Fibroblast of skin of right quadriceps (primary cell): ENCODE data around the gene LILRA5.
A peak's percentile ranks its signal among the peaks of the same experiment; 100 is the strongest.
"Not testable (repeated sequence)": the region's sequence is repeated elsewhere in the genome, so short reads cannot be mapped to it uniquely, and the experiment has no call there.

Source experiments
- DNase-seq: peaks from one replicate; pipeline ENCODE4 v3.0.0-alpha.2; 2013

LILRA5 gene

DNA sequence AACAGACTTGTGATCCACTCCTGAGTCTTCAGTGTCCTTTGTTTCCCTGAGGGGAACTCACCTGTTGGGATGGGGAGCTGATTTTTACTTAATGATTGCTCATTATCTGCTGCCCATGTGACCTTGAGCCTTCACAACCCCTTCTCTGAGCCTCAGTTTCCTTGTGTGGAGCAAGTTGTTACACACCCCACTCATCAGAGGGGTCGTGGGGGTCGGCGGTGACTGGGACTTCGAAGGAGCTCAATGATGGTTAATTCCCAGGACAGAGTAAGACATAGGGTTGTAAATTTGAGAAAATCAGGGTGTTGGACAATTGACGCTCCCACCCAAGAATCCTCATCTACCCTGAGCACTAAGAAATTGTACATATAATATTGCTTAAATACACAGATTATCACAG is 13.5 kb downstream of the LILRA5 start:
- DNase-seq: no peak

DNA sequence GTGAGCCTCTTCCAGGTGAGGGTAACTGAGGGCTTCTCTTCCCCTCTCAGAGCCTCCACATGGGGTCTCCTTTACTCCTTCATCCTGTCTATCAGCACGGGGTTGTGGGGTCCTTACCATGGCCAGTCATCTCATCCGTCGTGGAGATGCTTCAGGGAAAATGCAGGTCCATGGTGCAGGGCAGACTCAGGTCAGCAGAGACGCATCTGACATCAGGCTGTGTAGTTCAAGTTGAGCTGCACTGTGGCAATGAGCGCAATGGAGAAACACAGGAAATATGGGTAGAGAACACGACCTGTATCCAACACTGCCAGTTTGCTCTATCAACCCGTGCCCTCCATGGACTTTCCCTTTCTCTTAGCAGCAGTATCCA is 13.9 kb downstream of the LILRA5 start:
- DNase-seq: no peak

DNA sequence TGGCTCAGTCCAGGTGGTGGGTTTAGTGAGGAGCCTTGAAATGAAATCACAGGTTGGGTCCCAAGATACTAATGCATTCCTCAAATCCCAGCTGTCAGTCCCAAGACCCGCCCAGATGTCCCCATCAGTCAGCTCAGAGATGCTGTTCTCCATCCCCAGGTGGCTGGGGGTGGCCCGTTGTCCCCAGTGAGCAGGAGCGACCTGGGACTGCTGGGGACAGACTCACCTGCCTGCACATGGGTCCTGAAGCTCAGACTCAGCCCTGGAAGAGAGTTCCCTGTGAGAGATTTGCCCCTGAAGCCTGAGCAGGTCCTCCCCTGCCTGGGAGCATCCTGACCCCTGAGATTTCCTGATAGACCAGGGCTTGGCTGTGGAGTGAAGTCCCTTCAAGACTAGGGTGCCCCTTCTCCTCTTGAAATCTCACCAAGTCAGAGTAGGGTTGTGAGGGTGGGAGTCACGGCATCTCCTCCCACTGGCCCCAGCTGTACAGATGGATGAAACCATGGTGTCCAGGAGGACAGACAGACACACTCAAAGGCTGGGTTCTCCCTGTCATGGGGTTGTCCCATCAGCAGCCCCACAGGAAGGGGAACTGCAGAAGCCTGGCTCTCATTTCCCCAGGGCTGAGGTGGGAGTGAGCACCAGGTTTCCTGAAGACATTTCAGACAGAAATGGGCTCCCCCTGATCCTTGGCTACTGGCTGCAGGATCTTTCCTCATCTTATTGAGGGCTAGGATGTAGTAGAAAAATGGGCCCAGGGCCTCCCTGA is 14.4 kb downstream of the LILRA5 start:
- DNase-seq: no peak

DNA sequence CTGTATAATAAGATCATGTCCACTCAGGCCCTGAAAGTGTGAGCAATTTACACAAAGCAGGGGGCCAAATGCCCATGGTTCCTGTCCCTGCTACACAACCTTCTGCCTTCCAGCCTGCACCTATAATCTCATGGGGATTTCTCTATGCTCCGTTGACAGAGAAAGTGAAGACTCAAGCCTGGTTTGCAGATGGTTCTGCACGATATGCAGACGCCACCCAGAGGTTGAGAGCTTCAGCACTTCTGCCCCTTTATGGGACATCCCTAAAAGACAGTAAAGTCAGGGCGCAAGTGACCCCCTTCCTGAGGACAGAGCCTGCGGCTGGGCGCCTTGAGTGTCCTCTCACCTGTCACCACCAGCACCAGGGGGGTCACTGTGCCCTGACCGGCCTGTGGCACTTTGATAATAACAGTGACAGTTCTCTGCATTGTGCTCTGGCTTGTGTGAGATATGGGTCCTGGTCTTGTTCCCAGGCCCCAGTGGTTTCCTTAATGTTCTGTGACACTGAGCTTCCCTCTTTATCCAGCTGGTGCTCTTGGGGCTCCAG is 15.1 kb downstream of the LILRA5 start:
- DNase-seq: no peak

DNA sequence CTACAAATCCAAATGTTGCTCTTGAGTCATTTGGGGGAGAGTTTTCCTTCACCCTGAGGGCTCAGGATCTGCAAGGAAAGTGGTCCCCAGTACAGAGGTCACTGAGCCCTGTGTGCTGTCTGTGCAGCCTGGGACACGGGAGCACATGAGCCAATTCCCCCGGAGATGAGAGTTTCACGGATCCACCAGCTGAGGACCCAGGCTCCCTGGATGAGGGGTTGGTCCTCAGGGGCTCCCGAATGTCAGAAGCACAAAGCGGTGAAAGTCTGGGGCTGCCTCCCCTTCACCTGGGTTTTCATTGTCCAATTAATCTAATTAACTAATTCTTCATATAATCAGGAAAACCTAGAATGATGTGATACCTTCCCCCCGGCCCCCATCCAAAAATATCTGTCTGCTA is 18.4 kb downstream of the LILRA5 start:
- no peak for DNase-seq

DNA sequence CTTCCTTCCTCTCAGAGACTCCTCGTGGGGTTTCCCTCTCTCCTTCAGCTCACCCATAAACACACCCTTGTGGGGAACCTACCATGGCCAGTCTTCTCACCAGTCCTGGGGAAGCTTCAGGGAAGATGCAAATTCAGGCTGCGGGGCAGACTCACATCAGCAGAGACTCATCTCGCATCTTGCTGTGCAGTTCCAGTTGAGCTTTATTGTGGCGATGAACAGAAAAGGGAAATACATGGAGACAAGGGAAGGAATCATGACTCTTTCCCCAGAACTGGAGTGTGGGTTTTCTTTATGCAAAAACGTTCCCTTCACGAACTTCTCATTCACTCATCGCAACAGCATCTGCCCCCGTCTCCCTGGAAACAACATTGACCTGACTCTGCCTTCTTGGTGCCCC is 23.8 kb downstream of the LILRA5 start:
- not testable (repeated sequence) for DNase-seq

DNA sequence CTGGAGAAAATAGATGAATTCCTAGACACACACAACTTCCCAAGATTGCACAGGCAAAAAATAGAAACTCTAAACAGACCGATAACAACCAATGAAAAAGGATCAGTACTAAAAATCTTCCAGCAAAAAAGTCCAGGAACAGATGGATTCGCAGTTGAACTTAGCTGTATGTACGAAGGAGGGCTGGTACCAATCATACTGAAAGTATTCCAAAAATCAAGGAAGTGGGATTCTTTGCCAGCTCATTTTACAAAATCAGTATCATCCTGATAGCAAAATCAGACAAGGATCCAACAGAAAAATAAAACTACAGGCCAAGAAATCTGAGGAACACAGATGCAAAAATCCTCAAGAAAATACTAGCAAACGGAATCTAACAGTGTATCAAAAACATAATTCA is 25.5 kb downstream of the LILRA5 start:
- DNase-seq: peak; percentile 78

DNA sequence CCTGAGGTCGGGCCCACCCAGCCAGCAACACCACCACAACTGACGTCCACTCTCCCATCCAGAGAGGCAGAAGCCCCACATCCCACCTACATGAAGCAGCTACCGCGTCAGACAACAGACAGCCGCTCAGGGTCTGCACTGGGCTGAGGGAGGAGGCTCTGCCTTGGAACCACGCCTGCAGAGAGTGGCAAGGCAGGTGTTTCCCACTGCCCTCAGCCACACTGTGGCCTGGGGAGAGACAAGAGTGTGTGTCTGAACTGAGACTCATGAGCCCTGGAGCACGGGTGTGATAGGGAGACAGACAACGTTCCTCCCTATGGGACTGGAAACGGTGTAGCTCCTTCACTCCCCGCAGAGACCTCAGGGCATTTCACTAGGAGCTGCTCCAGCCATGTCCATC is 26.7 kb downstream of the LILRA5 start:
- not testable (repeated sequence) for DNase-seq

DNA sequence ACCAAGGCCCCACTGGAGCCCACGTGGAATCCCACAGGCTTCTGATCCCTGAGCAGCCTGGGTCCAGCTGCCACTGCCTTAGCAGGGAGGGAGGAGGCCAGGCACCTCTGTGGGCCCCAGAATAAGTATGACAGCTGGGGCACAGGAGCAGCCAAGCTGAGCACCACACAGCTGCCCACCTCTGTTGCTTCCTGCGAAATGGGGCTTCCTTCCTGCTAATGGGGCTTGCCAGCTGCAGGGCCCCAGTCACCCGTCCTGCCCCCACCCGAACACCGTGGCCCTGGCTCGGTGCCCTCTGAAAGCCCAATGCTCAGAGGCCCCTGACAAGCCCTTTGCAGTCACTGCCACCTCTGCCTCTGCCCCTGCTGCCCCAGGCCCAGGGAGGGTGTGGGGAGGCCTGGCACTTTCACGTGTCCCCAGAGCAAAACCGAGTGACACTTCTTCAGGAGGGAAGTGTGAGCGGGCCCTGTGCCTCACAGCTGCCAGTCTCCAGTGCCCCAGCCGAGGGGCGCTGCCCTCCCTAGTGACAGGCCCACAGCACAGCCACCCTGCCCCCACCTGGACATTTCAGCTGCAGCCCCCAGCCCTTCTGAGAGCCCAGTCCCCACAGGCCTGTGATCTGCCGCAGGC is 27.4 kb downstream of the LILRA5 start:
- not testable (repeated sequence) for DNase-seq

DNA sequence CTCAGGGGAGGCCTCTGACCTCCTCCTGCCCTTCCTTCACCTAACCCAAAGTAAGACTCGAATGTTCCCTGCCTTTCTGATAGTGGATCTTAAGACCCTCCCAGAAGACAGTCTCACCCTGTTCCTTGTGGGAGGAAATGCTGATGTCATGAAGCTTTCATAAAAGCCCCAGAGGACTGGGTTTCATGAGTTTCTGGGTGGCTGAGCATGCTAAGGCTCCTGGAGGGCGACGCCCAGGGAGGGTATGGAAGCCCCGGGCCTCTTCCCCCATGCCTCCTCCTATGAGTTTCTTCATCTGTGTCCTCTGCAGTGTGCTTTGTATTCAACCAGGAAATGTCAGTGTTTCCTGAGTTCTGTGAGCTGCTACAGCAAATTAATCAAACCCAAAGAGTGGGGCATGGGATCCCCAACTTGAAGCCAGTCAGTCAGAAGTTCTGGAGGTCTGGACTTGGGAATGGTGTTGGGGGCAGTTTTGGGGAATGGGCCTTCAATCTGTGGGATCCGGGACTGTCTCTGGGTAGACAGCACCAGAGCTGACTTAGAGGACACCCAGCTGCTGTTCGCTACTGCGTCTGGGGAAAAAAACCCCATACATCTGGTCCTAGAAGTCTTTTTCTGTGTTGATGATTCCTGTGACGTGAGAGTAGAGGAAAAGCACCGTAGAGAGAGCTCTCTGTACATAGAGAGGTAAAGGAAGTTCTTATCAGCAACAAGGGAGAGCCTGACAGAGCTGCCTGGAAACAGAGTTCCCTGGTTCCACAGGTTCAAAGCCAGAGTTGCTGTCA is 30.1 kb downstream of the LILRA5 start:
- no peak for DNase-seq

DNA sequence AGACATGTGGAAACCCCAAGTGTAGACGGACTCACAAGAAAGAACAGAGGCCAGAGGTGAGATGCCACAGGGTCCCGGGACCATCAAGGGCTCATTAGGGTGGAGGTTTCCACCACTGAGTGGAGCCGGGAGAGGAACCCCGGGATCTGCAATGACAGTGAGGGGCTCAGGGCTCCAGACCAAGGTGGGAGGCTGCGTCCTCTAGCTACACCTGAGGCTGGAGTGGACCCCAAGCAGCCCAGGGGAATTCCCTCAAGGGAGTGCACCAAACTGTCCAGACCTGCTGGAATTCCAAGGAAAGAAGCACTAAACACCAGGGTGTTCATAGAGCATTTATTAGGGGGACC is 31.3 kb downstream of the LILRA5 start:
- DNase-seq: not testable (repeated sequence)

DNA sequence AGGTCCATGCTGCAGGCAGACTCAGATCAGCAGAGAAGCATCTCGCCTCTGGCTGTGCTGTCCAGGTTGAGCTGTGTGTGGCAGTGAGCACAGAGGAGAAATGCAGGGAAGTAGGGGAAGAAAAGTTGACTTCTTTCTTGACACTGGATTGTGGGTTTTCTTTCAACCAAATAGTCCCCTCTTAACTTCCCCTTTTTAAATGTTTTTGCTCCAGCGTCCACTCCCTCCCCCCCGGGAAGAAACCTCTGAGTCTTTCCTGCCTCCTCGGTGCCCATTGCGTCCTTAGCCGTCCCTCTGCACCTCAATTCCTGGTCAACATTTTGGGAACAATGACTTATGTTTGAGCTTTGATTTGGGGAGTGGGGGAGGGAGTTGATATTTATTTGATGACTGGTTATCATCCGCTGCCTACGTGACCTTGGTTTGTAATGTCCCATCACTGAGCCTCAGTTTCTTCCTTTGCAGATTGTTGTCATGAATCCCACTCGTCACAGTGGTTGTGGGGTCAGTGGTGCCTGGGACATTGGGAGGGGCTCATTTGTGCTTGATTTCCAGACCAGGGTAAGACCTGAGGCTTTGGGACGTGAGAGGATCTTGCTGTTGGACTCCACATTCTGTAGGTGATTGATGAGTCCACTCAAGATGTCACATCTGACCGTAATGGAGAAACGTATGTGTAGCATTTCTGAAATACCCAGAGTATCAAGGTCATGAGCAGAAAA is 31.8 kb downstream of the LILRA5 start, which contains the start of gene LILRB2:
TSS of gene LILRB2 (minus strand) at position 104 of the 722 bp plus-strand sequence. CDS start 614 bp downstream, outside the sequence.
- DNase-seq: no peak

DNA sequence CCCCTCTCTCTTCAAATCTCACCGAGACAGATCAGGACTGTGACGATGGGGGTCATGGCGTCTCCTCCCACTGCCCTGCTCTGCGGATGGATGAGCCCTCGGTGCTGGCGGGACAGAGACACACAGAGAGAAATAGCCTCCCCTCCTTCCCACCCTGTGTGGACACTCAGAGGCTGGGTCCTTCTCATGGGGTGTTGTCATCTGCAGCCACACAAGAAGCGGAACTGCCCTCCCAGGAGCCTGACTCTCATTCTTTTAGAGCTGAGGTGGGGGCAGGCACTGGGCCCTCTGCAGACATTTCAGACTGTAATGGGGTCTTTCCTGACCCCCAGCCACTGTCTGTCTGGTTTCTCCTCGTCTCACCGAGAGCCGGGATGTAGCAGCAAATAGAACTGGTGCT is 32.5 kb downstream of the LILRA5 start:
- DNase-seq: not testable (repeated sequence)

DNA sequence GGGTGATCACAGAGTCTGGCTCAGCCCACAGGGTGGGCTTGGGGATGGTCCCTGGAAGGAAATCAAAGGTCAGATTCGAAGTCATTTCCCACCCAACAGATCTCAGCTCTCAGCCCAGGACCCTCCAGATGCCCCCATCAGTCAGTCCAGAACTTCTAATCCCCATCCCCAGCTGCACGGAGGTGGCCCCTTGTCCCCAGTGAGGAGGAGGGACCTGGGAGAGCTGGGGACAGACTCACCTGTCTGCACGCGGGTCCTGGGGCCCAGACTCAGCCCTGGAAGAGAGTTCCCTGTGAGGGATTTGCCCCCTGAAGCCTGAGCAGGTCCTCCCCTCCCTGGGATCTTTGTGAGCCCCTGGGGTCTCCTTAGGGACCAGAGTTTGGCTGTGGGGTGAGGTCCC is 32.9 kb downstream of the LILRA5 start:
- not testable (repeated sequence) for DNase-seq

DNA sequence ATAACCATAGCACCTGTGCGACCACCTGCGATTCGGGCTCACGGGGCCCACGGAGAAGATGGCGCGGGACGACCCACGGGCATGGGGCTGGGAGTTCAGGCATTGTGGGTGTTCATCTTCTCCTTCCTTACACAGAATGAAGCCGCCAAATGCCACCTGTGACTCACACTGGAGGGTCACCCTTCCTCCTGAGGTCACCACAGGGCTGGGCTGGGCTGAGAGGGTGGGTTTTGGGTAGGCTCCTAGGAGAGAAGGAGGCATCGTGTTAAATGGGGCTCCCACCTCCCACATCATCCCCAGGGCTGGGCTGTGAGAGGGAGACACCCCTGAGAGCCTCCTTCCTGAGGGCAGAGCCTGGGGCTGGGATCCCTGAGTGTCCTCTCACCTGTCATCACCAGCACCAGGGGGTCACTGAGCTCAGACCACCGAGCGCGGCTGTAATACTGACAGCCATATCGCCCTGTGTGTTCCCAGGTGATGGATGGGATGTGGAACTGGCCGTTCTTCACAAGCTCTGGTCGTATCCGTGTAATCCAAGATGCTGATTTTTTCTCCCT is 33.5 kb downstream of the LILRA5 start:
- DNase-seq: no peak

DNA sequence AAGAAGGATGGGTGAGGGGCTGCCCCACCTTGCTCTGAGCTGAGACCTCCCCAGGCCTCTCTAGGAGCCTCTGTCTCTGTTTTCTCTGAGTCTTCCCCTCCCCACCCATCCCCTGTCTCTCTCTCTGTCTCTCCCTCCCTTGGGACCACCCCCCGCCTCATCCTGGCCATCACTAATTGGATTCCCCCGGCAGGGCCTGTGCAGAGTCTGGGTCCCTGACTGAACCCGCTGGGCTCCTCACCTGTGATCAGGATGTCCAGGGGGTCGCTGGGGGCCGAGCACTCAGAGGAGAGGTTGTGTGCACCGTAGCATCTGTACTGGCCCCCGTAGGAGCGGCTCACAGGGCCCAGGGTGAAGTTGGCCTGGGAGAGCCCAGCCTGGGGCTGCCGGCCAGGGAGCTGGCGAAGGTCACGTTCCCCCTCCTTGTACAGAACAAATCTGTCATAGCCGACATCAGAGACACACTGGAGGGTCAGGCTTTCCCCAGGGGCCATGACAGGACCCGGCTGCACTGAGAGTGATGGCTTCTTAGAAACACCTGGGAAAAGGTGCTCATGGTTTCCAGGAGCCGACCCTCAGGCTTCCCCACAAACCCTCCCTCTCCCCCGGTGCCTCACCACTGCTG is 34.3 kb downstream of the LILRA5 start:
- DNase-seq: not testable (repeated sequence)

DNA sequence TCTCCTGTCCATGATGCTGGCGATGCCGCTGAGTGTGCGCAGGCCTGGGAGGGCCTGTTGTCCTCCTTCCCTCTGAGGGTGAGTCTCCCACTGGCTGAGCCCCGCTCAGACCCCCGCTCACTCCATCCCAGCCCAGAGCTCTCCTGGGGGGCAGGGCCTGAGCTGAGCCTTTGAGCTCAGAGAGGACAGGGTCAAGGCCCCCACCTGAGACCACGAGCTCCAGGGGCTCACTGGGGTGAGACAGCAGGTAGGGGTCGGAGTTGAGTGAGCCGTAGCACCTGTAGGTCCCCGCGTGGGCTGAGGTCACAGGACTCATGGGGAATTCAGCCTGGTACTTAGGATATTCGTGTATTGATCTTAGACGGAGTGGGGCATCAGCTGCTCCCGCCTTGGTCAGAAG is 34.9 kb downstream of the LILRA5 start:
- DNase-seq: not testable (repeated sequence)

DNA sequence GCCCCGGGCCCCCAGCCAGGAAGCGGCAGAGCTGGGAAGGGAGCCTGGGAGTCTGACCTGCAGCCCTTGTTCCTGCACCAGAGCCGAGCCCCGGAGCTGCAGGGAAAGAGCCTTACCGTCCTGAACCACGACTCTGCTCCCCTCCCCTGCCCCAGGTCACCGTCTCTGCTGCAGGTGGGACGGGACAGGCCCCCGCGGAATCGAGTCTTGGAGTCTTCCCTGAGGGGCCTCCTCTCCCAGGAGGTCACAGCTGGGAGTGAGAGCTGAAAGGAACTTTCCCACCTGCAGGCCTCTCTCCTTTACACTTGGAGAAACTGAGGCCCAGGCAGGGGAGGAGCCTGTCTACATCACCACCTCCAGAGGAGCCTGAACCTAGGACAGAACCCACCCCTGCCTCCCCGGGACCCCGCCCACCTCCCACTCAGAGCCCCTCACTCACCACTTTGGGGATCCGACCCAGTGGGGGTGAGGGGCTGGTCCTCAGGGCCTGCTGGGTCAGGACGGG is 35.8 kb downstream of the LILRA5 start:
- not testable (repeated sequence) for DNase-seq

DNA sequence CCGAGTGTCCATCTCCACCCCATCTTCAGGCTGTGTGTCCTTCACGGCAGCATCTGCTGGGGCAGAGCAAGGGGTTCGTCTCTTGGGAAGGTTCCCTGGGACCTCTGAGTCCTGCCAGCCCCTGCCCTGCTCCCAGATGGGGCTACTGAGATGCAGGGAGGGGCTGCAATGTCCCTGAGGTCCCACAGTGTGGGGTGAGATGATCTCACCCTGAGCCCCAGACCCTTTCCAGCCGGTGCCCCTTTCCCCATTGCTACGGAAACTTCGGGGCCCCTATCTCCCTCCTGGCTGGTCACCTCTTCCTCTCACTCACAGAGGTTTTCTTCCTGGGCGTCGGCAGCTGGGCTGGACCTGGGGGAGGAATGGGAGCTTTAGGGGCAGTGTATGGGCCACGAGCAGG is 37.0 kb downstream of the LILRA5 start:
- DNase-seq: no peak

DNA sequence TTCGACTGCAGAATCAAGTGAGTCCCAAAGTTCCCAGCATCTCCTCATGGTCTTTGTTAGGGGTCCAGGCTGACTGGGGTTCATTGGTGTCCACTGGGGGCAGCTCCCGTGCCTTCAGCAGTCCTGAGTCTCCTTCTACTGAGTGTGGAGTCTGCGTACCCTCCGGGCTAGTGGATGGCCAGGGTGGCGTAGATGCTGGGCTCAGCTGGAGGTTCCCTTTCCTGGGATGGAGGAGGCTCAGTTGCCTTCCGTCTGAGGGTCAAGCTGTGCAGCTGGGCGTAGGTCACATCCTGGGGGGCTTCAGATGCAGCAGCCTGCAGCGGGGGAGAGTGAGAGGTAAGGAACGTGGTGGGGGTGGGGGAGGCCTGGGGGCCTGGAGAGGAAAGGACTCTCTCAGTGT is 38.5 kb downstream of the LILRA5 start:
- DNase-seq: not testable (repeated sequence)

DNA sequence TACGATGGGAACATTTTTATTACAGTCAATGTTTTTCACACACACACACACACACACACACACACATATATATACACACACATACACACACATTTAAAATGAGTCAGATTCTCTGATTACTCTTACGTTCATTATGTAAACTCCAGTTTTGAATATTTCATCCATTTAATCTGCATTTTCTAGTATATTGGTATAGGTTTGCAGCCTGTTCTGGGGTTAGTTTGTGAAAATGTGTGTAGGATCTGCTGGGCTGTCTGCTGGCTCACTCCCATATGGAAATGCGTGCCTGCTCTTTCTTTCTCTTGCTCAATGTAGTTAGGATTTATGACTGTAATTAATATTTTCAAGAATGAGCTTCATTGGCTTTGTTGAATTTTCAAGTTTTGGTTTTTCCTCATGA is 39.1 kb downstream of the LILRA5 start:
- DNase-seq: no peak

DNA sequence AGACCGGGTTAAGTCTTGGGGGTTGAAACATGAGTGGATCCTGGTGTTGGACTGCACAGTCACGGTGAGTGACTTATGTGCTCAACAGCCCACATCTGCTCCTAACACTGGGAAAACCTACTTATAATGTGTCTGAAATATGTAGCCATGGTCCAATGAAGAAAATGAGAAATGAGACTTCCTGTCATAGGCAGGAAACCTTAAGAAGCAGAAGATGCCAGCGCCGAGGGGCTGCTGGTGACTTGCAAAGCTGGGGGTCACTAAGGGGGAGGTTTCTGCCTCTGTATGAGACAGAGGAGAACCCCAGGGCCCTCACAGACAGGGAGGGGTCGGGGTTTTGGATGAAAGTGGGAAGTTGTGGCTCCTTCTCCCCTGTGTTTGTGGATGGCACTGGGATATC is 40.8 kb downstream of the LILRA5 start:
- not testable (repeated sequence) for DNase-seq
